ENCODE results near the gene CAP2.
"Not testable (repeated sequence)": the region's sequence is repeated elsewhere in the genome, so short reads cannot be mapped to it uniquely, and the experiment has no call there.

CAP2 gene

DNA sequence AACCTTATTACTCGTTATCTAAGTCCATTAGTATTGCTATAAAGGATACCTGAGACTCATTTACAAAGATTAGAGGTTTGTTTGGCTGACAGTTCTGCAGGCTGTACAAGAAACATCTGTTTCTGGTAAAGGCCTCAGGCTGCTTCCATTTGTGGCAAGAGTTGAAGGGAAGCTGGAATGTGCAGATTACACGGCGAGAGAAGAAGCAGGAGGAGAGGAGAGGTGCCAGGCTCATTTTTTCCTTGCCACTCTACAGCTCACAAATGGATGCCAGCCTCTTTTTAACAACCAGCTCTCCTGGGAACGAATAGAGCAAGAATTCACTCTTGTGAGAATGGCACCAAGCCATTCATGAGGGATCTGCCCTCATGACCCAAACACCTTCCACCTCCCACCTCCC lies 14.7 kb downstream of the CAP2 start:
- DNase-seq (ENCODE audit: low spot score): no peak
- in situ Hi-C loops (cut with MboI; ENCODE audit: low pct_unique_long_range_greater_than_20kb, low sequenced_read_pairs, unreplicated experiment): loop anchor here (25.0 kb wide), 1 partner anchor 96 kb away; no protein-coding TSS in a partner anchor
- TF ChIP-seq, protein P1, sequence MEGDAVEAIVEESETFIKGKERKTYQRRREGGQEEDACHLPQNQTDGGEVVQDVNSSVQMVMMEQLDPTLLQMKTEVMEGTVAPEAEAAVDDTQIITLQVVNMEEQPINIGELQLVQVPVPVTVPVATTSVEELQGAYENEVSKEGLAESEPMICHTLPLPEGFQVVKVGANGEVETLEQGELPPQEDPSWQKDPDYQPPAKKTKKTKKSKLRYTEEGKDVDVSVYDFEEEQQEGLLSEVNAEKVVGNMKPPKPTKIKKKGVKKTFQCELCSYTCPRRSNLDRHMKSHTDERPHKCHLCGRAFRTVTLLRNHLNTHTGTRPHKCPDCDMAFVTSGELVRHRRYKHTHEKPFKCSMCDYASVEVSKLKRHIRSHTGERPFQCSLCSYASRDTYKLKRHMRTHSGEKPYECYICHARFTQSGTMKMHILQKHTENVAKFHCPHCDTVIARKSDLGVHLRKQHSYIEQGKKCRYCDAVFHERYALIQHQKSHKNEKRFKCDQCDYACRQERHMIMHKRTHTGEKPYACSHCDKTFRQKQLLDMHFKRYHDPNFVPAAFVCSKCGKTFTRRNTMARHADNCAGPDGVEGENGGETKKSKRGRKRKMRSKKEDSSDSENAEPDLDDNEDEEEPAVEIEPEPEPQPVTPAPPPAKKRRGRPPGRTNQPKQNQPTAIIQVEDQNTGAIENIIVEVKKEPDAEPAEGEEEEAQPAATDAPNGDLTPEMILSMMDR (IDR thresholded peaks at IDR 0.05; ENCODE audit: extremely low read depth, insufficient read depth, missing control alignments): no peak

DNA sequence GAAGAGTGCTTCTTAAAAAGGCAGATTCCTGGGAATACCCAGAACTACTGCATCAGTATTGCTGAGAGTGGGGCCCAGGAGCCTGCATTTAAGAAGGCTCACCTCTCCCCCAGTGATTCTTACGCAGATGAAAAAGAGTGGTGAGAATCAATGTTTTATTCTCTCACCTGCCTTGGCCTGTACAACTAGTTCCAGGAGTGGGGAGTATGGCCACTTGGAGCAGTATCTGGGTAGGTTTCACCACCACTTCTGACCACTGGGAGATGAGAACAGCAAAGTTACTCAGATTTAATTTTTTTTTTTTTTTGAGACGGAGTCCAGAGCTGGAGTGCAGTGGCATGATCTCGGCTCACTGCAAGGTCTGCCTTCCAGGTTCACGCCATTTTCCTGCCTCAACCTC lies 16.9 kb downstream of the CAP2 start:
- no peak for DNase-seq (ENCODE audit: low spot score)
- TF ChIP-seq, protein P1 (IDR thresholded peaks at IDR 0.05; ENCODE audit: extremely low read depth, insufficient read depth, missing control alignments): no peak
- in situ Hi-C loops (cut with MboI; ENCODE audit: low pct_unique_long_range_greater_than_20kb, low sequenced_read_pairs, unreplicated experiment): loop anchor here (25.0 kb wide), 1 partner anchor 98 kb away; no protein-coding TSS in a partner anchor

DNA sequence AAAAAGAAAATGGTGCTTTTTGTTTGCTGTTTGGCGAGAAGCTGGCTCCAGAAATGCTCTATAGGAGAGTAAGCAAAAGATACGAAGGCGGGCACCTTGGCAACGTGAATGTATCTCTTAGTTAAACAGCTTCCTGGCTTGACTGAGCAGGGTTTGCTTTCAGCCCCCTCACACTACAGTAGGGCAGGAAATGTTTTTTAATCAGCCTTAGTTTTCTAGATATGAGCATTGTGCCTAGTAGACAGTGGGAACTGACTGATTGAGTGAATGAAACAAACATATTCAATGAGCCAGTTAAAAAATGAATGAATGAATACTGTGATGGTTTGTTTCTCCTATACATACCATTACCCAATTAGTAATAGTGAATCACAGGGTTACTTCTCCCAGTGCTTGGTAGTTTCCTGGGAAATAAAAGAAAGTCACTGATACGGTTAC lies 19.9 kb downstream of the CAP2 start:
- DNase-seq (ENCODE audit: low spot score): no peak
- in situ Hi-C loops (cut with MboI; ENCODE audit: low pct_unique_long_range_greater_than_20kb, low sequenced_read_pairs, unreplicated experiment): loop anchor here (25.0 kb wide), 1 partner anchor 101 kb away; no protein-coding TSS in a partner anchor

DNA sequence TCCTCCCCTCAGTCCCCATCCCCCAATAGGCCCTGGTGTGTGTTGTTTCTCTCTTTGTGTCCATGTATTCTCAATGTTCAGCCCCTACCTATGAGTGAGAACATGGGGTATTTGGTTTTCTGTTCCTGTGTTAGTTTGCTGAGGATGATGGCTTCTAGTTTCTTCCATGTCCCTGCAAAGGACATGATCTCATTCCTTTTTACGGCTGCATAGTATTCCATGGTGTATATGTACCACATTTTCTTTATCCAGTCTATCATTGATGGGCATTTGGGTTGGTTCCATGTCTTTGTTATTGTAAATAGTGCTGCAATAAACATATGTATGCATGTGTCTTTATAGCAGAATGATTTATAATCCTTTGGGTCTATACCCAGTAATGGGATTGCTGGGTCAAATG lies 21.0 kb downstream of the CAP2 start:
- in situ Hi-C loops (cut with MboI; ENCODE audit: low pct_unique_long_range_greater_than_20kb, low sequenced_read_pairs, unreplicated experiment): loop anchor here (25.0 kb wide), 1 partner anchor 102 kb away; no protein-coding TSS in a partner anchor

More for the DNA sequence above, 19.9 kb downstream of the CAP2 start:
- TF ChIP-seq, protein P1 (IDR thresholded peaks at IDR 0.05; ENCODE audit: extremely low read depth, insufficient read depth, missing control alignments): no peak

DNA sequence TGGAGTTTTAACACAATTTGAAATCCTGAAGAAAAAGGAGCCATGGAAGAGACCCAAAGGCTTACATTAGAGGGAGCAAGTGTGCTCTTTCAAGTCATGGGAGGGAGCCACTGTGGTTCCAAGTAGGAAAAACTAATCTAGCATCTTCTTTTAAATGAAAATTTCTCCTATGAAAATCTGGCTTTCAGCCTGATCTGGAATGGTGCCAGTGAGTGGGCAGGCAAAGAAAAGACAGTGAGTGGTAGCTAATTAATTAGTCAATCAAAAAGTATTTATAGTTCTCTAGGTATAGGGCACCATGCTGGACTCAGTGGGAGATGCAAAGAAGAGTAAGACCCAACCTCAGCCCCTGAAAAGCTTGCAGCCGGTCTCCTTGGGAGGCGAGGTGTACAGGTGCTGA lies 21.9 kb downstream of the CAP2 start:
- no peak for DNase-seq (ENCODE audit: low spot score)
- TF ChIP-seq, protein P1 (IDR thresholded peaks at IDR 0.05; ENCODE audit: extremely low read depth, insufficient read depth, missing control alignments): no peak
- in situ Hi-C loops (cut with MboI; ENCODE audit: low pct_unique_long_range_greater_than_20kb, low sequenced_read_pairs, unreplicated experiment): loop anchor here (25.0 kb wide), 1 partner anchor 103 kb away; no protein-coding TSS in a partner anchor

More for the DNA sequence above, 21.0 kb downstream of the CAP2 start:
- not testable (repeated sequence) for DNase-seq (ENCODE audit: low spot score)

DNA sequence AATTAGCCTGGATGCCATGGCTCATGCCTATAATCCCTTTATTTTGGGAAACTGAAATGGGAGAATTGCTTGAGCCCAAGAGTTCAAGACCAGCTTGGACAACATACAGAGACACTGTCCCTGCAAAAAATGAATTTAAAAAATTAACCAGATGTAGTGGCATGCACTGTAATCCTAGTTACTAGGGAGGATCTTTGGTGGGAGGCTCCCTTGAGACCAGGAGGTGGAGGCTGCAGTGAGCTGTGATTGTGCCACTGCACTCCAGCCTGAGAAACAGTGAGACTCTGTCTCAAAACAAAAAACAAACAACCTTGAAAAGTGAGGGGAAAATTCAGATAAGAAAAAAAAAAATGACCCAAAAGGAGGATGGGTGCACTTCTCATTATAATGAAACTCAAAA lies 23.4 kb downstream of the CAP2 start:
- in situ Hi-C loops (cut with MboI; ENCODE audit: low pct_unique_long_range_greater_than_20kb, low sequenced_read_pairs, unreplicated experiment): loop anchor here (25.0 kb wide), 1 partner anchor 105 kb away; no protein-coding TSS in a partner anchor
- TF ChIP-seq, protein P1 (IDR thresholded peaks at IDR 0.05; ENCODE audit: extremely low read depth, insufficient read depth, missing control alignments): no peak
- no peak for DNase-seq (ENCODE audit: low spot score)

DNA sequence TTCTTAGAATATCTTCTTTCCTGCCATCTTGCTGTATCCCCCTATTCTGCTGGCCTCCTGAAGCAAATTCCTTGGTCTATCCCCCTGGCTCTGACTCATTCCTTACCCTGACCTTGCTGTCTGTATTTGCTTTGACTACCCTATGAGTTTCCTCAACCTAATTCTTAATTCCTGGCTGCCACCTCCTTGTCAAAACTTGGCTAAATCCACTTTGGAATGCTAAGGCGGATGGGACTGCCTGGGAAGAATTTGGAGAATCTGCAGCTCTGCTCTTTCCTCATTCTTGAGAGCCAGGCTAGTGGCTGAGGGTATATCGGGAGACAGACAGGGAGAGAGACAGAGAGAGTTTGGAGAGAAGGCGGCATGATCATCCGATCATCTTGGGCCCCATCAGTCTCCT lies 24.4 kb downstream of the CAP2 start:
- in situ Hi-C loops (cut with MboI; ENCODE audit: low pct_unique_long_range_greater_than_20kb, low sequenced_read_pairs, unreplicated experiment): loop anchor here (25.0 kb wide), 1 partner anchor 106 kb away; no protein-coding TSS in a partner anchor
- no peak for DNase-seq (ENCODE audit: low spot score)
- TF ChIP-seq, protein P1 (IDR thresholded peaks at IDR 0.05; ENCODE audit: extremely low read depth, insufficient read depth, missing control alignments): no peak

Measured in GM13977 (cell line).